GM12878 (cell line): ENCODE measurements around the gene LCP1. TPM values are rescaled to one million over a fixed set of nuclear protein-coding genes. Genes with fewer than 3 reads are reported as not detected.

Experiments used
- ATAC-seq: fragments of 200-7000 bp; cut with Tn5 transposase; 3 replicates; pipeline ENCODE4 v1.9.1; 2020; ENCODE audit warnings: mild to moderate bottlenecking, moderate library complexity
- BruUV-seq: library from RNA; stranded (reverse); fragments of 400-500 nt; replicated peaks from 2 replicates; lab custom pipeline; 2021; lab: Mats Ljungman, UMichigan
- CTCF ChIA-PET: fragments of 300-600 bp; sonication (Branson Sonifier 250); formaldehyde crosslinking; extraction: SDS; loops from one replicate; lab custom pipeline; 2021; ENCODE audit warnings: inconsistent platforms; lab: Yijun Ruan, JAX
- POLR2A ChIA-PET: fragments of 350-600 bp; formaldehyde crosslinking; extraction: SDS; loops from one replicate; lab custom pipeline; 2021; ENCODE audit warnings: inconsistent platforms; lab: Charles Lee
- RAD21 ChIA-PET: fragments of 300-600 bp; sonication (Branson Sonifier 250); formaldehyde crosslinking; loops from one replicate; lab custom pipeline; 2023; ENCODE audit warnings: antibody characterized with exemption; ENCODE audit not compliant: unreplicated experiment; lab: Charles Lee
- SMC1A ChIA-PET: fragments of 300-600 bp; sonication (Branson Sonifier 250); formaldehyde crosslinking; loops from one replicate; lab custom pipeline; 2023; ENCODE audit not compliant: unreplicated experiment, uncharacterized antibody; lab: Charles Lee
- DNase-seq: peaks from one replicate; pipeline ENCODE4 v3.0.0-alpha.2; 2011; ENCODE audit warnings: low read depth, low spot score
- FAIRE-seq: peaks from 3 replicates; lab custom pipeline; 2011; peaks lifted over from hg19 to GRCh38; lab: Jason Lieb, UNC
- H2AFZ ChIP-seq: 2 replicates; pipeline ENCODE4 v1.6.0; 2011; ENCODE audit warnings: low read depth, low read length, control low read depth; ENCODE audit not compliant: control insufficient read depth
- H3K27ac ChIP-seq: 2 replicates; pipeline ENCODE4 v1.5.1; 2011; ENCODE audit warnings: control low read depth; ENCODE audit not compliant: control insufficient read depth, insufficient read depth
- H3K27me3 ChIP-seq, 2 experiments: replicated peaks in 1 of 2; 2 replicates each; pipeline versions ENCODE4 v1.6.0 to v1.6.1; 2011; ENCODE audit warnings: low read length in 1 of 2; ENCODE audit not compliant: control insufficient read depth in 2 of 2, insufficient read depth in 2 of 2
- H3K36me3 ChIP-seq, 2 experiments: 2 replicates each; pipeline ENCODE4 v1.5.1; 2011; ENCODE audit warnings: low read length in 1 of 2; ENCODE audit not compliant: control insufficient read depth in 2 of 2, insufficient read depth in 2 of 2
- H3K4me1 ChIP-seq: 2 replicates; pipeline ENCODE4 v1.6.1; 2011; ENCODE audit warnings: mild to moderate bottlenecking, low read length, moderate library complexity, mixed read lengths; ENCODE audit not compliant: control insufficient read depth, insufficient read depth
- H3K4me2 ChIP-seq: 2 replicates; pipeline ENCODE4 v1.6.0; 2011; ENCODE audit warnings: control low read depth; ENCODE audit not compliant: control insufficient read depth, insufficient read depth
- H3K4me3 ChIP-seq: fragments of 200-600 bp; sonication (generic); 2 replicates; pipeline ENCODE4 v1.5.1; 2016
- H3K79me2 ChIP-seq: 2 replicates; pipeline ENCODE4 v1.6.0; 2011; ENCODE audit warnings: low read length; ENCODE audit not compliant: control insufficient read depth, insufficient read depth
- H3K9ac ChIP-seq: 2 replicates; pipeline ENCODE4 v1.8.0; 2011; ENCODE audit warnings: low read length, control low read depth, mixed read lengths; ENCODE audit not compliant: control insufficient read depth, insufficient read depth
- H3K9me3 ChIP-seq: replicated peaks from 3 replicates; pipeline ENCODE4 v1.5.1; 2011; ENCODE audit warnings: mild to moderate bottlenecking, low read length; ENCODE audit not compliant: control insufficient read depth, insufficient read depth
- H4K20me1 ChIP-seq: 2 replicates; pipeline ENCODE4 v1.6.0; 2011; ENCODE audit not compliant: control insufficient read depth, insufficient read depth
- ASH2L ChIP-seq: fragments of 300-600, 200-600 bp; sonication (generic); IDR thresholded peaks from 2 replicates; pipeline ENCODE4 v1.6.1; 2017; ENCODE audit warnings: low read depth, mild to moderate bottlenecking, borderline replicate concordance
- CBX5 ChIP-seq: sonication (generic); IDR thresholded peaks from 2 replicates; pipeline ENCODE4 v1.6.1; 2016; ENCODE audit warnings: low read depth, moderate library complexity, mild to moderate bottlenecking, inconsistent platforms
- EP300 ChIP-seq, 2 experiments: fragments of 150-350 bp in 1 of 2; IDR thresholded peaks; 2 replicates each; pipeline ENCODE4 v1.6.1; 2011 to 2012; ENCODE audit warnings: low read depth in 2 of 2, low read length in 2 of 2, borderline replicate concordance in 1 of 2, improper control_type of control experiment in 1 of 2, inconsistent platforms in 1 of 2; ENCODE audit not compliant: control insufficient read depth in 1 of 2
- LARP7 ChIP-seq: fragments of 450-650 bp; IDR thresholded peaks from 2 replicates; pipeline ENCODE4 v1.6.1; 2017; ENCODE audit warnings: mild to moderate bottlenecking
- RUNX3 ChIP-seq: IDR thresholded peaks from 2 replicates; pipeline ENCODE4 v1.6.1; 2012; ENCODE audit warnings: low read length, inconsistent platforms
- WGBS: methylation state at CpG from one replicate; pipeline ENCODE4 v1.1.6; 2016; ENCODE audit warnings: low lambda C conversion rate; ENCODE audit not compliant: insufficient replicate concordance, insufficient coverage; ENCODE audit errors: missing lambda C conversion rate; 5-methylcytosine and 5-hydroxymethylcytosine counted together
- in situ Hi-C: fragments of 300-500 bp; cut with MboI; formaldehyde crosslinking; loops from 9 replicates; pipeline ENCODE4 v1.14.3; 2018; ENCODE audit warnings: mixed read lengths
- intact Hi-C: fragments of 100-400 bp; cut with micrococcal nuclease; formaldehyde crosslinking; loops from one replicate; pipeline ENCODE4 v1.14.2; 2022; ENCODE audit not compliant: unreplicated experiment
- polyA plus RNA-seq, 11 experiments: library from polyadenylated mRNA; depleted of rRNA in 4 of 11; unstranded in 6 of 11; stranded (reverse) in 5 of 11; fragments of >200 nt; fragmentation: Nextera tagmentation in 4 of 11; fragmentation: Illumina TruSeq in 1 of 11; extraction: Ambion mirVana in 4 of 11; extraction: Trizol in 1 of 11; gene quantifications; 1 replicate in 1 of 11; 2 replicates in 10 of 11; pipeline versions ENCODE4 v1.2.1 to v1.2.3, GENCODE V29; 2011 to 2016; ENCODE audit warnings: inconsistent platforms in 2 of 11, missing spikeins in 2 of 11, low read depth in 1 of 11
- total RNA-seq, 4 experiments: library from RNA; depleted of rRNA in 3 of 4; stranded (reverse); fragments of >200 nt in 3 of 4; fragmentation: Illumina TruSeq in 1 of 4; extraction: Trizol in 1 of 4; gene quantifications; 2 replicates each; pipeline versions ENCODE4 v1.2.1 to v1.2.3, GENCODE V29; 2013 to 2021
- TF ChIP-seq, protein P1 (sequence below): fragments of 450-650 bp; IDR thresholded peaks from 2 replicates; pipeline ENCODE4 v1.6.1; 2017; ENCODE audit warnings: low read depth, mild to moderate bottlenecking, moderate library complexity

LCP1 gene
- total and polyA plus RNA-seq, 10 of the 15 experiments (the other 5 are each of a cell fraction or from before 2014, with no cell fraction given), result 775 to 2,201 (median 1,556) TPM

DNA sequence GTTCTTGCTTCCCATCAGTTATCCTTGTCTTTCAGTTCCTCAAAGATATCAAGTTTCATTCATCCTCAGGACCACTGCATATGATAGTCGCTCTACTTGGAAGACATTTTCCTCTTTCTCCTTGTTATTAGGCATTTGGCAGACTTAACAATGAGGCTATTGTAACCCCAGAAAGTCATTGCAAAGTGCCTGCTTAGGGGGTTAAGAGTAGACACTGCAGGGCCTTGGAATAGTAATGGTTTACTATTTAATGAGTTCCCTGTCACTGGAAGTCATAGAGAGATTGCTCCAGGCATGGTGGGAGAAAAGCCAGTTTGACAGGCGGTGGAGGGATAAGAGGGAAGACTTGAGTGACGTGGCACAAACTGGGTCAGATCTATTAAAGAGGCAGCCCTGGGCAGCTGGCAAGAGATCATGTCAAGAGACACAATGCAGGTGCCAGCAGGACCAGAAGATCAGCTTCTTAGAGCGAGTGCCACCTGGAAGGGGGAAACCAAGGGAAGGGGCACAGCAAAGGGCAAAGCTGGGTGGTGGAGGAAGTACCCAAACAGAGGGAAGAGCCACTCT is 60.3 kb downstream of the LCP1 start:
- Histone ChIP-seq H3K36me3 (peaks cover 0 to 6% of the 10 kb centered on the region in 2 experiments; a peak in 2 of 4 replicates), H3K4me3 (no peak overlapping the region), H4K20me1 (no peaks in the 10 kb centered on the region), H3K9ac (no peak overlapping the region), H3K4me1 (no peaks in the 10 kb centered on the region), H3K79me2 (no peaks in the 10 kb centered on the region), H3K27ac (no peak overlapping the region), H3K4me2 (no peak overlapping the region), H3K9me3 (no peaks in the 10 kb centered on the region), H3K27me3 (no peaks in the 10 kb centered on the region), H2AFZ (no peak overlapping the region)
- no peak for FAIRE-seq
- ChIA-PET CTCF (interaction anchor here (1.2 kb wide), 1 partner anchor 107 kb away, joined by 3 read pairs; no protein-coding TSS in a partner anchor), SMC1A (interaction anchor here (0.9 to 1.5 kb wide), 3 partner anchors 20 to 50 kb away, joined by 3 to 4 read pairs (median 3); no protein-coding TSS in a partner anchor), POLR2A (no interaction called here), RAD21 (no interaction called here)
- no peak for DNase-seq
- BruUV-seq, result no TSS peak
- TF ChIP-seq RUNX3 (no peak), ASH2L (no peak), EP300 (IDR thresholded peaks at IDR 0.05; ENCODE audit: borderline replicate concordance in 1 of 2, control insufficient read depth in 1 of 2, low read depth in 2 of 2, low read length in 2 of 2) (no peak), LARP7 (no peak), CBX5 (no peak)
- TF ChIP-seq, protein P1, sequence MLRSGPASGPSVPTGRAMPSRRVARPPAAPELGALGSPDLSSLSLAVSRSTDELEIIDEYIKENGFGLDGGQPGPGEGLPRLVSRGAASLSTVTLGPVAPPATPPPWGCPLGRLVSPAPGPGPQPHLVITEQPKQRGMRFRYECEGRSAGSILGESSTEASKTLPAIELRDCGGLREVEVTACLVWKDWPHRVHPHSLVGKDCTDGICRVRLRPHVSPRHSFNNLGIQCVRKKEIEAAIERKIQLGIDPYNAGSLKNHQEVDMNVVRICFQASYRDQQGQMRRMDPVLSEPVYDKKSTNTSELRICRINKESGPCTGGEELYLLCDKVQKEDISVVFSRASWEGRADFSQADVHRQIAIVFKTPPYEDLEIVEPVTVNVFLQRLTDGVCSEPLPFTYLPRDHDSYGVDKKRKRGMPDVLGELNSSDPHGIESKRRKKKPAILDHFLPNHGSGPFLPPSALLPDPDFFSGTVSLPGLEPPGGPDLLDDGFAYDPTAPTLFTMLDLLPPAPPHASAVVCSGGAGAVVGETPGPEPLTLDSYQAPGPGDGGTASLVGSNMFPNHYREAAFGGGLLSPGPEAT, result no peak
- in situ Hi-C loops (no loop called here), intact Hi-C loops (loop anchor here (5.0 kb wide), 1 partner anchor 49 kb away; no protein-coding TSS in a partner anchor)
- no peak for ATAC-seq
- WGBS, result 76% methylated on average over 4 of the region's 4 CpGs
